Stimulated activated CD4-positive, alpha-beta T cell treated with anti-CD3 and anti-CD28 coated beads, Interleukin-2, amount 100 ng/mL, for 24 hours (primary cell): ENCODE measurements around the gene UNC13B.
"Not testable (repeated sequence)": the region's sequence is repeated elsewhere in the genome, so short reads cannot be mapped to it uniquely, and the experiment has no call there.

Experiments used
- DNase-seq, 2 donors: peaks; one replicate each; pipeline ENCODE4 v3.0.0-alpha.2; 2020

UNC13B gene

GRCh38 chr9:35164711-35165110 is 2.9 kb downstream of the UNC13B start:
- no peak for DNase-seq

GRCh38 chr9:35167429-35167828 is 5.6 kb downstream of the UNC13B start:
- not testable (repeated sequence) for DNase-seq

- DNase-seq = no peak
Measured at GRCh38 chr9:35168963-35169362, 7.2 kb downstream of the UNC13B start.

GRCh38 chr9:35172878-35173277 is 11.1 kb downstream of the UNC13B start:
- DNase-seq = no peak

GRCh38 chr9:35177520-35177919 is 15.7 kb downstream of the UNC13B start:
- DNase-seq = no peak

GRCh38 chr9:35179347-35180280 is 17.8 kb downstream of the UNC13B start:
- no peak for DNase-seq

- DNase-seq = no peak
Measured at GRCh38 chr9:35180801-35181200, 19.0 kb downstream of the UNC13B start.

GRCh38 chr9:35182401-35182800 is 20.6 kb downstream of the UNC13B start:
- not testable (repeated sequence) for DNase-seq

- not testable (repeated sequence) for DNase-seq
Measured at GRCh38 chr9:35182996-35183754, 21.4 kb downstream of the UNC13B start.

GRCh38 chr9:35183755-35184480 is 22.1 kb downstream of the UNC13B start:
- not testable (repeated sequence) for DNase-seq

- no peak for DNase-seq
Measured at GRCh38 chr9:35186524-35186923, 24.7 kb downstream of the UNC13B start.

- DNase-seq = no peak
Measured at GRCh38 chr9:35190203-35190602, 28.4 kb downstream of the UNC13B start.

GRCh38 chr9:35191105-35191504 is 29.3 kb downstream of the UNC13B start:
- no peak for DNase-seq

GRCh38 chr9:35193762-35194161 is 32.0 kb downstream of the UNC13B start:
- no peak for DNase-seq

GRCh38 chr9:35195683-35196082 is 33.9 kb downstream of the UNC13B start:
- DNase-seq = no peak

- no peak for DNase-seq
Measured at GRCh38 chr9:35198191-35198590, 36.4 kb downstream of the UNC13B start.

GRCh38 chr9:35203528-35203927 is 41.7 kb downstream of the UNC13B start:
- no peak for DNase-seq

GRCh38 chr9:35205340-35205739 is 43.5 kb downstream of the UNC13B start:
- DNase-seq = no peak

- no peak for DNase-seq
Measured at GRCh38 chr9:35211854-35212253, 50.0 kb downstream of the UNC13B start.

GRCh38 chr9:35220659-35221338 is 59.0 kb downstream of the UNC13B start:
- no peak for DNase-seq

GRCh38 chr9:35225677-35226076 is 63.9 kb downstream of the UNC13B start:
- DNase-seq = no peak

- DNase-seq = no peak
Measured at GRCh38 chr9:35226651-35227050, 64.8 kb downstream of the UNC13B start.

- DNase-seq = no peak
Measured at GRCh38 chr9:35227284-35227683, 65.5 kb downstream of the UNC13B start.
